ENCODE results near the gene TRAF2.

Gene TRAF2

GRCh38 chr9:136952876-136953770 is 66.8 kb downstream of the TRAF2 start:
- no peak for DNase-seq

- no peak for DNase-seq
Observed at GRCh38 chr9:136953771-136954269, 67.5 kb downstream of the TRAF2 start.

- DNase-seq = no peak
Observed at GRCh38 chr9:136954270-136955083, 68.2 kb downstream of the TRAF2 start.

DNA sequence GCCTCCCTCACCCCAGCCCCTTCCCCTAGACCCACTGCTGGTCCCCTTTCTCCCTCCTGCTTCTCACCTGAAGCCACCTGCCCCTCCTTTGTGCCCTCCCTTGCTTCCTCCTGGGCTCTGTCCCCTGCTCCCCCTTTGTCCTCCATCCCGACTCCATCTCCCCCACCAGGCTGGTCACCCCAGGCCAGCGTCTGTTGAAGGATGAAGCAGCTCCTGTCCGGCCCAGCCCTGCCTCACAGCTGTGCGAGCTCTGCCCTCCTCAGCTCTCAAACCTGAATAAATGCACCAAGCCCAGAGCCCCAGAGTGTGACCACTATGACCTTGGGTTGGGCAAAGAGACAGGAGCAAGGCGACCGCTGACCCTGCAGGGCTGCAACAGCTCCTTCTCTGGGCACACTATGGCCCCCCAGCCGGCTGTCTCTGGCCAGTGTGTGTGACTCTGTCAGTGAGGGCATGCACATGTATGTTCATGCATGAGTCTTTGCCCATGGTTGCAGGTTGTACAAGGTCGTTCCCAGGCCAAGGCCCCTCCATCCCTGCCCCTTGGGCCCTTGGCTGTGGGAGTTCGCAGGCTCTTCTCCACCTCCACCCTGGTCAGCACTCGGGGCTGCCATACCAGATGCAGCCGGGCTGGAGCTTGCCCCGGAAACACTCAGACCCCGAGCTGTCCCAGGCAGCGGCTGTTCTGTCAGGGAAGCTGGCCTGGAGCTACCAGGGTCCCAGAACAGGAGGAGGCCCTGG is 69.1 kb downstream of the TRAF2 start:
- DNase-seq = no peak

- no peak for DNase-seq
Observed at GRCh38 chr9:136955943-136956335, 69.6 kb downstream of the TRAF2 start.

GRCh38 chr9:136956604-136957003 is 70.3 kb downstream of the TRAF2 start:
- no peak for DNase-seq

DNA sequence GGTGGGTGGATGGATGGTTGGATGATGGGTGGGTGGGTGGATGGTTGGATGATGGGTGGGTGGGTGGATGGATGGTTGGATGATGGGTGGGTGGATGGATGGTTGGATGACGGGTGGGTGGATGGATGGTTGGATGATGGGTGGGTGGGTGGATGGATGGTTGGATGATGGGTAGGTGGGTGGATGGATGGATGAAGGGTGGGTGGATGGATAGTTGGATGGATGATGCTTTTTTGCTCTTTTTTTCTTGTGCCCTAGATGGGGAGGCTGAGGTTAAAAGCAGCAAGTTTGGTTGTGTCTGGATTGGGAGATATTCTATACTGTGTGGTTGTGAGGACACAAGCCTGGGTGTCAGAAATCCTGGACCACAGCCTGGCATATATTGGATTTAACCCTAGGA is 71.1 kb downstream of the TRAF2 start:
- DNase-seq = no peak

DNA sequence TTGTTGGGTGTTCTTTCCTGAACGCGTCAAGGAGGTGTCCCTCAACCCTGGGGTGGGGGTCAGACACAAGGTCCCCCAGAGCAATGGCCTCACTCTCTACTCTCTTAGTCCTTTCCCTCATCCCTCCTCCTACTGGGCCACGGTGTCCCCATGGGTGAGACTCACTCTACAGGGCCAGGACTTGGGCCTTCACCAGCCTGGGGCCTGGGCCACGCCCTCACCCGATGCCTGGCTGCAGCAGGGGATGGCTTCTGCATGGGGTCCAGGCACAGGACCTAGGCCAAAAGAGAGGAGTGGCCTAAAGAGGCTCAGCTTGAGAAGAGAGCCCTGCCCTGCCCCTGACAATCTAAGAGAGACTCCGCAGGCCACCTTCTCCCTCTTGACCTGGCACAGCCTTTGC is 71.6 kb downstream of the TRAF2 start:
- no peak for DNase-seq

- DNase-seq = no peak
Observed at GRCh38 chr9:136958473-136958872, 72.2 kb downstream of the TRAF2 start.

DNA sequence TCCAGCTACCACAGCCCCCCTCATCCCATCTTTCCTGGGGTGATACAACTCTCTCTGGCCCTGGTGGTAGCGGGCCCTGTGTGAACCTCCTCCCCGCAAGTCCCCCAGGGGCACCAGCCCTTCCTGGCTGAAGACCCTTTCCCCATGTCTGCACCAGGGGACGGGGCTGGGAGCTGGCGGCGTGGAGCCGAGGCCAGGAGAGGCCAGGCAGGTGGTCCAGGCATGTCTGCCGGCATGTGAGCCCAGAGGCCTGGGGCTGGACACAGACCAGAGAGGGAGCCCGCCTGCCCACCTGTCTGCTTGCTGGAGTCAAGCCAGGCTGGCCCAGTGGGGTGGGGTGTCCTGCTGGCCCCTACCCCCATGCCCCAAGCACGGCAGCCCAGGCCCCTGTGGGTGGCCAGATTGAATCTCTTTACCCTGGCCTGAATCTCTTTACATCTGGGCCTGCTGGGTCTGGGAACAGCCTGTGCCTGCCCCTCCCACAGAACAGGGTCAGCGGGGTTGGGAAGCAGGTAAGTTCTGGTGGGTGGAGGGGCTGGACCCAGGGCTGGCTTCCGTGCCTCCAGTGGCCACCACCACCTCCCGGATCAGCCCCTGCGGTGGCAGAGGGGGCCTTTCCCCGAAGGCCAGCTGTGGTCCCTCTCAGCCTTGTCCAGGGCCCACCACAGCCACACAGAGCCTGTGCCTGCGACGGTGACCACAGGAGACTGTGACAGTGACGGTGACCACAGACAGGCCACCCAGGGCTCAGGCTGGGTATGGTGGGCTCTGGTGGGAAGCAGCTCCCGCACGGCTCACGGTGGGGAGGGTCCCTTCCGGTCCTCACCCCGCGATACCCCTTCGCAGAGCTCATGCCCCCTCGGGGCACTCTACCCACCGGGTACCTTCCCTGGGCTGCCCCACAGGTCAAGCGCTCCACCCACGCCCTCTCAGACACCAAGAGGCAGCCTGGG is 72.9 kb downstream of the TRAF2 start:
- DNase-seq = no peak

- no peak for DNase-seq
Observed at GRCh38 chr9:136960212-136960937, 74.1 kb downstream of the TRAF2 start.

DNA sequence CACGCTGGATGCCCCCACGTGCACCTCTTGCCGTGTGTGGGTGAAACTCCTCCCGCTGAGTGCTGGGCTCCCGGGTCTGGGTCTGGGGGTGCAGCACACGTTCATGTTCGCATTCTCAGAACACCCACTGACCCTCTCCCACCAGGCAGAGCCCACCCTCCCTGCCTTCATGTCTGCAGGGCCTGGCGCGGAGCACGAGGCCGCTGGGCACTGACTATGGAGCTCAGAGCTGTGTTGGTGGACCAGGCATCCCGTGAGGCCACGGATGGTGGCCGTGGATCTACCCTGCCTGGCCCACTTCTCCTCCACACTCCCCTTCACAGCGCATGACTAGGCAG is 74.6 kb downstream of the TRAF2 start:
- DNase-seq = no peak

GRCh38 chr9:136961279-136962065 is 75.2 kb downstream of the TRAF2 start:
- no peak for DNase-seq

GRCh38 chr9:136962163-136962562 is 75.8 kb downstream of the TRAF2 start:
- no peak for DNase-seq

DNA sequence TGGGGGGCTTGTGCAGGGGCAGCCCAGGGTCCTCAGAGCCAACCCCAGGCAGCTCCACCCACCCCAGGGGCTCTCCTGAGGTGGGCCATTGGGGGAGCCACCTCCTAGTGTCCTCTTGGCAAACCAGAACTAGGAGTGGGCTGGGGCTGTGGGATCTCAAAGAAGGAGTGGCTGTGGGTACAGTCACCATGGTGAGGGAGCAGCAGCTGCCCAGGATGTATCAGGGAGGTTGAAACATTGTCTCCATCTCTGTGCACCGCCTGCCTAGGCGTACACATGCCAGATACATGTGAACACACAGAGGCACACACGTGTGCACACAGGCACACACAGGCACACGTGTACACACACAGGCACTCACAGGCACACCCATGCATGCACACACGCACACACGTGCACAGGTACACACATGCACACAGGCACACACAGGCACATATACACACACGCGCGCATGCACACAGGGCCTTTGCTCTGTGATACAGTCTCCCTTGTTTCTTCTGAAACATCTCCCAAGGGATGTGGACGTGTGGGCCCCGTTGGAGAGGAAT is 76.5 kb downstream of the TRAF2 start:
- DNase-seq = no peak

- no peak for DNase-seq
Observed at GRCh38 chr9:136963341-136963740, 77.0 kb downstream of the TRAF2 start.

GRCh38 chr9:136963751-136964150 is 77.4 kb downstream of the TRAF2 start:
- DNase-seq = no peak

DNA sequence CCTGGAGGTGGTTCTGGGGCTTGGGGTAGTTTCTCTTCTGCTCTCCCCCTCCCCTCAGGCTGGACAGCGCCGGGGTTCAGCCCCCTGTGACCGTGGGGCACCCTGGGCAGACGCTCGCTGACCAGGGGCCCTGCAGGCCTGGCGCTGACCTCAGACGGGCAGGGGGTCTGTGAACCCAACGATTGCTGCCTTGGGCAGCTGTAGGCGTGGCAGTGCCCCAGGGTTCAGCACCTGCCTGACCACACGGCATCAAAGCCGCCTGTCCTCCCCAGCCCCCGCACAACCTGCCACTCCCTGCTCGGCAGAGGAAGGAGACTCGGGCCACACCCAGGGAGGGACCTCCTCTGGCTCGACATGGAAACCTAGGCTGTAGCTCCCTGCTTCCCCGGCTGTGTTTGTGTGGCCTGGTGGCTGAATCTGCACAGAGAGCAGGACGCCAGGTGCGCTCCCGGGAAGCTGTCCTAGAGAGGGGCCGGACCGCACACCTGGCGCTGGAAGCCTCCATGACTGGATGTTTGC is 77.9 kb downstream of the TRAF2 start:
- DNase-seq = no peak

- no peak for DNase-seq
Observed at GRCh38 chr9:136964833-136965422, 78.6 kb downstream of the TRAF2 start.
